SU-DHL-6 (cell line): Measurements from ENCODE around the gene CCDC60.

Experiments used
- H2AFZ ChIP-seq: fragments of 200-600 bp; sonication (generic); 2 replicates; pipeline ENCODE4 v1.6.1; 2014; ENCODE audit warnings: low read depth, mild to moderate bottlenecking, moderate library complexity, mixed read lengths, antibody characterized with exemption, low read length; ENCODE audit not compliant: severe bottlenecking
- H3F3A ChIP-seq: fragments of 200-600 bp; shearing (Covaris generic); 2 replicates; pipeline ENCODE4 v1.6.0; 2016; ENCODE audit warnings: antibody characterized with exemption, mild to moderate bottlenecking; ENCODE audit not compliant: insufficient read depth
- H3K27ac ChIP-seq: fragments of 200-600 bp; sonication (generic); 2 replicates; pipeline ENCODE4 v1.5.1; 2016; ENCODE audit warnings: low read depth, mild to moderate bottlenecking, low read length, moderate library complexity, mixed read lengths
- H3K27me3 ChIP-seq: fragments of 200-600 bp; sonication (generic), shearing (Covaris generic); 2 replicates; pipeline ENCODE4 v1.6.0; 2014; ENCODE audit warnings: mild to moderate bottlenecking, low read length
- H3K36me3 ChIP-seq: fragments of 200-600 bp; sonication (generic); 2 replicates; pipeline ENCODE4 v1.6.1; 2014; ENCODE audit warnings: mild to moderate bottlenecking, low read length, mixed read lengths
- H3K4me2 ChIP-seq: fragments of 300-600, 200-600 bp; shearing (Covaris generic), sonication (generic); 2 replicates; pipeline ENCODE4 v1.6.0; 2014; ENCODE audit warnings: low read length, low read depth, mild to moderate bottlenecking; ENCODE audit not compliant: poor library complexity, severe bottlenecking
- H3K4me3 ChIP-seq: fragments of 200-600 bp; sonication (generic); 2 replicates; pipeline ENCODE4 v1.5.1; 2014; ENCODE audit warnings: antibody characterized with exemption, low read length, mild to moderate bottlenecking, mixed read lengths; ENCODE audit not compliant: insufficient read depth, poor library complexity, severe bottlenecking
- H3K79me2 ChIP-seq: fragments of 200-600 bp; sonication (generic); 2 replicates; pipeline ENCODE4 v1.6.1; 2014; ENCODE audit warnings: mild to moderate bottlenecking, low read length, moderate library complexity; ENCODE audit not compliant: insufficient read depth
- H3K9ac ChIP-seq: fragments of 200-600 bp; sonication (generic); 2 replicates; pipeline ENCODE4 v1.7.0; 2014; ENCODE audit warnings: mild to moderate bottlenecking, low read length
- H3K9me2 ChIP-seq: fragments of 200-600 bp; sonication (generic); replicated peaks from 2 replicates; pipeline ENCODE4 v1.6.1; 2014; ENCODE audit warnings: low read length; ENCODE audit not compliant: insufficient read depth
- H3K9me3 ChIP-seq: fragments of 200-600 bp; sonication (generic); 2 replicates; pipeline ENCODE4 v1.6.1; 2014; ENCODE audit warnings: low read length, mixed read lengths; ENCODE audit not compliant: insufficient read depth
- H4K20me1 ChIP-seq: fragments of 200-600 bp; sonication (generic); 2 replicates; pipeline ENCODE4 v1.6.1; 2014; ENCODE audit warnings: low read depth, mild to moderate bottlenecking, antibody characterized with exemption, low read length, moderate library complexity, mixed read lengths
- EZH2phosphoT487 ChIP-seq: fragments of 200-600 bp; sonication (generic), shearing (Covaris generic); conservative IDR thresholded peaks from 2 replicates; pipeline ENCODE4 v1.6.1; 2018; ENCODE audit warnings: mild to moderate bottlenecking, antibody characterized with exemption, low read length, moderate library complexity, mixed read lengths
- TF ChIP-seq, protein P1 (sequence below): fragments of 200-600 bp; sonication (generic); IDR thresholded peaks from one replicate; pipeline ENCODE4 v1.5.1; 2017; ENCODE audit warnings: antibody characterized with exemption, mild to moderate bottlenecking, low read length, moderate library complexity; ENCODE audit not compliant: insufficient read depth, poor library complexity, severe bottlenecking

The CCDC60 gene

DNA sequence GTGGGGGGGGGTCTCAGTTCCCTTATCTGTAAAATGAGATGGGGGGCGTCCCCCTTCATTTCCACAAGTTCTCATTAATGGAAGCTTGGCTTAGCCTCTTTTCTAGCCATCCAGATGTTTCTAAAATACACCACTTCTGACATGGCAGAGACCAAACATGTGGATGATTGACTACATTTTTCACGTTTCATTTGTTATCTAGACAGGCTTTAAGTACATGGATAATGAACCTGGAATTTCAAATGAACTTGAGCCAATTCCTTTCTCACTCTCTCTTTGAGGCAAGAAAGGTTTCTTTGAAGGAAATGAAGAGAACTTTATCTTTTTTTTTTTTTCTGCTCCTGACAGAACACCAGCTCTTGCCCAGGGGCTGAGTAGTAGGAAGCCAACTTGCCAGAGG lies 39.1 kb downstream of the CCDC60 start:
- Histone ChIP-seq H3K27me3 (no peaks in the 10 kb centered on the region), H3K9ac (no peak overlapping the region), H3K79me2 (no peaks in the 10 kb centered on the region), H3K27ac (no peak overlapping the region), H3K9me3 (no peaks in the 10 kb centered on the region), H3K4me2 (no peak overlapping the region), H3K4me3 (no peak overlapping the region), H3K36me3 (no peaks in the 10 kb centered on the region), H2AFZ (no peak overlapping the region), H3F3A (no peaks in the 10 kb centered on the region), H4K20me1 (no peaks in the 10 kb centered on the region), H3K9me2 (no peaks in the 10 kb centered on the region)
- no peak for TF ChIP-seq EZH2phosphoT487
- TF ChIP-seq, protein P1, sequence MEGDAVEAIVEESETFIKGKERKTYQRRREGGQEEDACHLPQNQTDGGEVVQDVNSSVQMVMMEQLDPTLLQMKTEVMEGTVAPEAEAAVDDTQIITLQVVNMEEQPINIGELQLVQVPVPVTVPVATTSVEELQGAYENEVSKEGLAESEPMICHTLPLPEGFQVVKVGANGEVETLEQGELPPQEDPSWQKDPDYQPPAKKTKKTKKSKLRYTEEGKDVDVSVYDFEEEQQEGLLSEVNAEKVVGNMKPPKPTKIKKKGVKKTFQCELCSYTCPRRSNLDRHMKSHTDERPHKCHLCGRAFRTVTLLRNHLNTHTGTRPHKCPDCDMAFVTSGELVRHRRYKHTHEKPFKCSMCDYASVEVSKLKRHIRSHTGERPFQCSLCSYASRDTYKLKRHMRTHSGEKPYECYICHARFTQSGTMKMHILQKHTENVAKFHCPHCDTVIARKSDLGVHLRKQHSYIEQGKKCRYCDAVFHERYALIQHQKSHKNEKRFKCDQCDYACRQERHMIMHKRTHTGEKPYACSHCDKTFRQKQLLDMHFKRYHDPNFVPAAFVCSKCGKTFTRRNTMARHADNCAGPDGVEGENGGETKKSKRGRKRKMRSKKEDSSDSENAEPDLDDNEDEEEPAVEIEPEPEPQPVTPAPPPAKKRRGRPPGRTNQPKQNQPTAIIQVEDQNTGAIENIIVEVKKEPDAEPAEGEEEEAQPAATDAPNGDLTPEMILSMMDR = no peak

DNA sequence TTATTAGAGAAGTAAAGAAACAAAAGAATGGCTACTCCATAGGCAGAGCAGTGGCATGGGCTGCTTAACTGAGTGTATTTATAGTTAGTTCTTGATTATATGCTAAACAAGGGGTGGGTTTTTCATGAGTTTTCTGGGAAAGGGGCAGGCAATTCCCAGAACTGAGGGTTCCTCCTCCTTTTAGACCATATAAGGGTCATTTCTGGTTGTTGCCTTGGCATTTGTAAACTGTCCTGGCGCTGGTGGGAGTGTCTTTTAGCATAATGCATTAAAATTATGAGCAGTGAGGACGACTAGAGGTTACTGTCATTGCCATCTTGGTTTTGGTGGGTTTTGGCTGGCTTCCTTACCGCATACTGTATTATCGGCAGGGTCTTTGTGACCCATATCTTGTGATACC lies 40.1 kb downstream of the CCDC60 start:
- no peaks in the 10 kb centered on the region for H3K9me2 ChIP-seq
- H3K79me2 ChIP-seq = no peaks in the 10 kb centered on the region
- H3K36me3 ChIP-seq = no peaks in the 10 kb centered on the region
- H3K27ac ChIP-seq = no peak overlapping the region
- no peaks in the 10 kb centered on the region for H3K27me3 ChIP-seq
- H4K20me1 ChIP-seq = no peaks in the 10 kb centered on the region
- H3K9me3 ChIP-seq = no peaks in the 10 kb centered on the region
- H3K4me3 ChIP-seq = no peak overlapping the region
- no peak overlapping the region for H3K9ac ChIP-seq
- no peak for TF ChIP-seq EZH2phosphoT487
- TF ChIP-seq, protein P1 = no peak
- no peak overlapping the region for H3K4me2 ChIP-seq
- H3F3A ChIP-seq = no peaks in the 10 kb centered on the region
- no peak overlapping the region for H2AFZ ChIP-seq

DNA sequence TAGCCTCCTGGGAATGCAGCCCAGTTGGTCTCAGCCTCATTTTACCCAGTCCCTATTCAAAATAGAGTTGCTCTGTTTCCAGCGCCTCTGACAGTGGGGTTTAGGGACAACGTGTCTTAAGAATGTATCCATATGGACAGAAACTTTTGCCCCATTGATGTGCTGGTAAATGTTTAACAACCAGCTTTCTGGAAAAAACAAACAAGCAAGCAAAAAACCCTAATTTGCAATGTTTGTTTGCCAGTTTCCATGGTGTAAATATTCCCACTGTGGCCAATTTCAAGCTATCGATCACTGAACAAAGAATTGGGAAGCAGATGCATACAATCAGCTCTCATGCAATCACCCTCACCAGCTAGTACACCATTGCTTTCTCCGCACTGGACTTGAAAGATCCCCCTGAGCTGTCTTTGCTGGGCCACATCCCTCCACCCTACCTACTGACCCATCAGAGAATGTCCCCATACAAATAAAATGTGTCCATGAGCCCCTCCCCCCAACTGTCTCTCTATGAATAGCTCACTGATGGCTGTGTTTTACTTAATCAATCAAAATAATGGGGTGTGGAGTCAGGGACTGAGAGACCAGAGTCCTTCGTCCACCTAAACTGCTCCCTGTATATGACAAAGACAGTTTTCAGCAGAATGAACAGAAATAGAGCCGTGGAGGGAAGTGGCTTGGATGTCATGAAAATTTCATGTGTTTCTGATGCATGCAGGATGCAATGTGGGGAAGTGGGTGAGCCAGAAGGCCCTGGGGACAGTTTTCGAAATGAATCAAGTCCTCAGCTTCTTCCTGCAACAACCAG lies 40.8 kb downstream of the CCDC60 start:
- H3K36me3 ChIP-seq = no peaks in the 10 kb centered on the region
- H3F3A ChIP-seq = no peaks in the 10 kb centered on the region
- H3K4me2 ChIP-seq = no peak overlapping the region
- H3K27ac ChIP-seq = no peak overlapping the region
- no peaks in the 10 kb centered on the region for H3K9me3 ChIP-seq
- TF ChIP-seq, protein P1 = no peak
- no peaks in the 10 kb centered on the region; the same call in 1 of the 2 replicates for H3K27me3 ChIP-seq
- H3K4me3 ChIP-seq = no peak overlapping the region
- H2AFZ ChIP-seq = no peak overlapping the region
- no peaks in the 10 kb centered on the region for H3K79me2 ChIP-seq
- H3K9me2 ChIP-seq = no peaks in the 10 kb centered on the region
- no peaks in the 10 kb centered on the region for H4K20me1 ChIP-seq
- no peak overlapping the region for H3K9ac ChIP-seq
